ENCODE results near the gene SH2B3.
"Not testable (repeated sequence)": the region's sequence is repeated elsewhere in the genome, so short reads cannot be mapped to it uniquely, and the experiment has no call there.

SH2B3 gene

DNA sequence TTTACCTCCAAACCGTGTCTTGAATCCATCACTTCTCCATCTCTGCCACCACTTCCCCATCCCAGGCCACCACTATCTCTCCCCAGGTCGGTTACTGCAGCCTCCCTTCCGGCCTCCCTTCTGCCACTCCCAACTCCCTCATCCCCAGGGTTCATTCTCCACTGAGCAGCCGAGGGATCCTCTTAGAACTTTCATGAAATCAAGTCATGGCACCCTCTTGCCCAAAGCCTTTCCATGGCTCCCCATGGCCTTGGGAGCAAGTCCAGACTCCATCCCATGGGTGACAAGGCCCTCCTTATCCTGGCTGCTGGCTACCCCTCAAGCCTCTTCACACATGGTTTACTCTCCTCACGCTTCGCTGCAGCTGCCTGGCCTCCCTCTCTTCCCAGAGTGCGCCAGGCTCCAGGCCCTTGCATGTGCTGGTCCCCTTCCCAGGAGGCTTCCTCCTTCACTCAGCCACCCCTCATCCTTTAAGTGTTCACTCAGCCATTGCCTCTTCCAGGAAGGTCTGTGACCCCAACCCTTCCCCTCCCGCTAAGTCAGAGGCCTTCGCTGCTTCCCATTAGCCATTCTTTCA is 17.9 kb upstream of the SH2B3 start:
- no peaks in the 10 kb centered on the region for H3K4me1 ChIP-seq (ENCODE audit: control insufficient read depth, insufficient read depth, low read length)
- no peak overlapping the region for H3K4me3 ChIP-seq (ENCODE audit: low read length in 2 of 2)
- no peak overlapping the region for H3K9ac ChIP-seq (ENCODE audit: low read length in 2 of 2)
- no peak overlapping the region for H3K27ac ChIP-seq (ENCODE audit: low read length)
- H3K27me3 ChIP-seq (ENCODE audit: control insufficient read depth in 1 of 2, insufficient read depth in 2 of 2, low read length in 2 of 2), result no peaks in the 10 kb centered on the region
- no peaks in the 10 kb centered on the region for H3K9me3 ChIP-seq (ENCODE audit: control insufficient read depth in 2 of 2, low read length in 2 of 2)
- H3K36me3 ChIP-seq (ENCODE audit: control insufficient read depth in 2 of 2, insufficient read depth in 2 of 2, low read length in 2 of 2), result no peaks in the 10 kb centered on the region

DNA sequence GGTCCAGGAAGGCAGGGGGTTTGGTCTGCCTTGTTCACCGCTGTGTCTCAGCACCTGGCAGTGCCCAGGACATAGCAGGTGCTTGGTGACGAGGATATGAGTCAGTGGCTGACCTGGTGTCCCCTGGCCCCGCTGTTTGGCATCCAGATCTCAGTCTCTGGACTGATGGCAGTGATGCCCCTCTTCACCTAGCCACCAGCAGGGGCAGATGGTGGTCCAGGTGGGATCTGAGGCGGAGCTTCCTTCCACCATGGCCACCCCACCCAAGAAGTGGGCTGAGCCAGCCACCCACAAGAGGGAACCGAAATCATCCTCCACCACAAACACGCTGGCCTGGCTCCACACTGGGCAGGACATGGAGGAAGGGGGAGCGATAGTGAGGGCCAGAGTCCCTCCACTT is 16.1 kb upstream of the SH2B3 start:
- H3K27ac ChIP-seq (ENCODE audit: low read length), result no peak overlapping the region
- no peak overlapping the region for H3K9ac ChIP-seq (ENCODE audit: low read length in 2 of 2)
- no peaks in the 10 kb centered on the region for H3K27me3 ChIP-seq (ENCODE audit: control insufficient read depth in 1 of 2, insufficient read depth in 2 of 2, low read length in 2 of 2)
- H3K9me3 ChIP-seq (ENCODE audit: control insufficient read depth in 2 of 2, low read length in 2 of 2), result no peaks in the 10 kb centered on the region
- no peaks in the 10 kb centered on the region for H3K36me3 ChIP-seq (ENCODE audit: control insufficient read depth in 2 of 2, insufficient read depth in 2 of 2, low read length in 2 of 2)
- H3K4me3 ChIP-seq (ENCODE audit: low read length in 2 of 2), result no peak overlapping the region
- no peaks in the 10 kb centered on the region for H3K4me1 ChIP-seq (ENCODE audit: control insufficient read depth, insufficient read depth, low read length)

DNA sequence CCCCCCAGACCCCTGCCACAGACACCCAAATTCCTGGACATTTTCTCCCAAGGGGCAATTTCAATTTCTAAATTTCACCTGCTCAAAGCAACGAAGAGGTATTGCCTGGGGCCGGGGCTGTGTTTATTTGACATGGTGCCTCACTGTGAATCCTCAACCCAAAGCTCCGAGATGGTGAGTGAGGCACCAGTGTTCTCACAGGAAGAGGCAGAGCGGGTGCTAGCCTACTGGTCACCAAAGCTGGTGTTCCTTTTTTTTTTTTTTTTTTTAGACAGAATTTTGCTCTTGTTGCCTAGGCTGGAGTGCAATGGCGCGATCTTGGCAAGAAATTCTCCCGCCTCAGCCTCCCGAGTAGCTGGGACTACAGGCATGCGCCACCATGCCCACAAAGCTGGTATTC is 14.8 kb upstream of the SH2B3 start:
- no peaks in the 10 kb centered on the region for H3K9me3 ChIP-seq (ENCODE audit: control insufficient read depth in 2 of 2, low read length in 2 of 2)
- H3K4me1 ChIP-seq (ENCODE audit: control insufficient read depth, insufficient read depth, low read length), result no peaks in the 10 kb centered on the region

DNA sequence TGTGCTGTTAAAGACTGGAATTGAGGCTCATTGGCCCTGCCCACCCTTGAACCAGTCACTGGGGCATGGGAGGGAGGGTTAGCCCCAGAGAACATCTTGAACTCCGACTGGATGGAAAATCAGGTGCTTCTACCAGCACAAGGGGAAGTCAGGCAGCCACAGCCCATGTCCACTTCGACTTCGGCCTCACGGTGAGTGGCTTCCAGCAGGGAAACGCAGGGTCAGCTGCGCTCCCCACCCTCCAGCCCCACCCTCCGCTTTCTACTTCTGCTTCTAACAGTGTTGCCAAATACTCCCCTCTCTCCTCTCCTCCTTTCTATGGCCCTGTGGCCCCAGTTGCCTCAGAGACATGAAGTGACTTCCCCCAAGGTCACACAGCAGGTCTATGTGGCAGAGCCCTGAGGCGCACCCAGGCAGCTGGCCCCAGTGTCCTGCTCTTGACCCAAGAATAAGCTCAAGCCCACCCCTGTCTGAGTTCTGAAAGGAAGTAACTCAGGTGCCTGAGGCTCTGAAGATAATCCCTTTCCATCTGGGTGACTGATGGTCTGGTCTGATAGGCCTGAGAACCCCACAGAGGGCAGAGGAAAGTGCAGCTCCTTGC is 11.9 kb upstream of the SH2B3 start:
- Histone ChIP-seq H3K27ac (ENCODE audit: low read length) (no peak overlapping the region), H3K9me3 (ENCODE audit: control insufficient read depth in 2 of 2, low read length in 2 of 2) (no peaks in the 10 kb centered on the region), H3K4me3 (ENCODE audit: low read length in 2 of 2) (no peak overlapping the region), H3K9ac (ENCODE audit: low read length in 2 of 2) (no peak overlapping the region), H3K36me3 (ENCODE audit: control insufficient read depth in 2 of 2, insufficient read depth in 2 of 2, low read length in 2 of 2) (no peaks in the 10 kb centered on the region), H3K4me1 (ENCODE audit: control insufficient read depth, insufficient read depth, low read length) (peaks cover 3% of the 10 kb centered on the region), H3K27me3 (ENCODE audit: control insufficient read depth in 1 of 2, insufficient read depth in 2 of 2, low read length in 2 of 2) (no peaks in the 10 kb centered on the region)

More for the DNA sequence above, 14.8 kb upstream of the SH2B3 start:
- Histone ChIP-seq H3K27ac (ENCODE audit: low read length) (no peak overlapping the region), H3K27me3 (ENCODE audit: control insufficient read depth in 1 of 2, insufficient read depth in 2 of 2, low read length in 2 of 2) (no peaks in the 10 kb centered on the region), H3K36me3 (ENCODE audit: control insufficient read depth in 2 of 2, insufficient read depth in 2 of 2, low read length in 2 of 2) (no peaks in the 10 kb centered on the region), H3K4me3 (ENCODE audit: low read length in 2 of 2) (no peak overlapping the region), H3K9ac (ENCODE audit: low read length in 2 of 2) (no peak overlapping the region)

DNA sequence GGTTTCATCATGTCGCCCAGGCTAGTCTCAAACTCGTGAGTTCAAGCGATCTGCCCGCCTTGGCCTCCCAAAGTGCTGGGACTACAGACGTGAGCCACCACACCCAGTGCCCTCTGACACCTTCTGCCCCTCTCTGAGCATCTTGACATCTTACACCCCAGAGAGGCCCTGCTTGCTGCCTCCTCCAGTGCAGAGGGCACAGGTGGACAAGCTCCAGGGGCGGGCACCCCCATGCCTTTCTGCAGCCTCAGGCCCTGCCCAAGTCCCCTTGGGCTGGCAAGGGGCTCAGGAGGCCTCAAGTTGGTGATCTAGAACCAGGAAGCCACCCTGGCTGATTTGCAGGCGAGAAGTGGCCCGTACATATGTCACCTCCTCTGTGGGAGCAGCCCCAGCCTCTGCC is 11.2 kb upstream of the SH2B3 start:
- Histone ChIP-seq H3K36me3 (ENCODE audit: control insufficient read depth in 2 of 2, insufficient read depth in 2 of 2, low read length in 2 of 2) (no peaks in the 10 kb centered on the region), H3K4me3 (ENCODE audit: low read length in 2 of 2) (no peak overlapping the region), H3K9me3 (ENCODE audit: control insufficient read depth in 2 of 2, low read length in 2 of 2) (no peaks in the 10 kb centered on the region), H3K9ac (ENCODE audit: low read length in 2 of 2) (no peak overlapping the region), H3K4me1 (ENCODE audit: control insufficient read depth, insufficient read depth, low read length) (peaks cover 3% of the 10 kb centered on the region), H3K27ac (ENCODE audit: low read length) (no peak overlapping the region), H3K27me3 (ENCODE audit: control insufficient read depth in 1 of 2, insufficient read depth in 2 of 2, low read length in 2 of 2) (no peaks in the 10 kb centered on the region)

DNA sequence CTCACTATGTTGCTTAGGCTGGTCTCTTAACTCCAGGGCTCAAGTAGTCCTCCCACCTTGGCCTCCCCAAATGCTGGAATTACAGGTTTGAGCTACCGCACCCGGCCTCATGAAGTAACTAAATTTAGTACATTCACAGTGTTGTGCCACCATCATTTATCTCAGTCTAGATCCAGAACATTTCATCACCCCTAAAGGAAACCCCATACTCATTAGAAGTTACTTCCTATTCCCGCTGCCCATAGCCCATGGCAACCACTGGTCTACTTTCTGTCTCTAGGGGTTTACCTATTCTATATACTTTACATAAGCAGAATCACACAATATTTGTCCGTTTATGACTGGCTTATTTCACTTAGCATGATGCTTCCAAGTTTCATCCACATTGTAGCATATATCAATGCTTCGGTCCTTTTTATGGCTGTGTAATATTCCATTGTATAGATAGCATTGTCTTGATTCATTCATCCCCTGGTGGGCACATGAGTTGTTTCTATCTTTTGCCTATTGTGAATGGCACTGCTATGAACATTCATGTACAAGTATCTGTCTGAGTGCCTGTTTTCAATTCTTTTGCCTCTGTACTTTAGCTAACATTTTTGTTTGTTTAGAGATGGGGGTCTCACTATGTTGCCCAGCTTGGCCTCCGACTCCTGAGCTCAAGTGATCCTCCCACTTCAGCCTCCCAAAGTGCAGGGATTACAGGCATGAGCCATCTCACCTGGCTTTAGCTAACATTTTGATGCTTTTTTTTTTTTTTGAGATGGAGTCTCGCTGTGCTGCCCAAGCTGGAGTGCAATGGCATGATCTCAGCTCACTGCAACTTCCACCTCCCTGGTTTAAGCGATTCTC is 10.2 kb upstream of the SH2B3 start:
- Histone ChIP-seq H3K27ac (ENCODE audit: low read length) (no peak overlapping the region), H3K9me3 (ENCODE audit: control insufficient read depth in 2 of 2, low read length in 2 of 2) (no peaks in the 10 kb centered on the region), H3K36me3 (ENCODE audit: control insufficient read depth in 2 of 2, insufficient read depth in 2 of 2, low read length in 2 of 2) (no peaks in the 10 kb centered on the region), H3K27me3 (ENCODE audit: control insufficient read depth in 1 of 2, insufficient read depth in 2 of 2, low read length in 2 of 2) (no peaks in the 10 kb centered on the region), H3K4me3 (ENCODE audit: low read length in 2 of 2) (no peak overlapping the region), H3K4me1 (ENCODE audit: control insufficient read depth, insufficient read depth, low read length) (peaks cover 3% of the 10 kb centered on the region), H3K9ac (ENCODE audit: low read length in 2 of 2) (no peak overlapping the region)

DNA sequence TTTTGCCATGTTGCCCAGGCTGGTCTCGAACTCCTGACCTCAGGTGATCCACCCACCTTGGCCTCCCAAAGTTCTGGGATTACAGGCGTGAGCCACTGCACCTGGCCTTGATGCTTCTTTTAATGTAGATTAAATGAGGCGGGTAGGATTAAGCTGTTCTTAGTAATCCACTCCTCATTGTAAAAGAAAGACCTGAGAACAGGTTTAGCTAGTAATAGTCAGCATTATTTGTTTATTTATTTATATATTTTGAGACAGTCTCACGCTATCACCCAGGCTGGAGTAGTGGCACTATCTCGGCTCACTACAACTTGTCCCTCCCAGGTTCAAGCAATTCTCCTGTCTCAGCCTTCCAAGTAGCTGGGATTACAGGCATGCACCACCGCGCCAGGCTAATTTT is 9.5 kb upstream of the SH2B3 start:
- not testable (repeated sequence) for H3K9me3 ChIP-seq (ENCODE audit: control insufficient read depth in 2 of 2, low read length in 2 of 2); H3K4me1 ChIP-seq (ENCODE audit: control insufficient read depth, insufficient read depth, low read length); H3K27me3 ChIP-seq (ENCODE audit: control insufficient read depth in 1 of 2, insufficient read depth in 2 of 2, low read length in 2 of 2); H3K4me3 ChIP-seq (ENCODE audit: low read length in 2 of 2); H3K36me3 ChIP-seq (ENCODE audit: control insufficient read depth in 2 of 2, insufficient read depth in 2 of 2, low read length in 2 of 2); H3K27ac ChIP-seq (ENCODE audit: low read length)
- H3K9ac ChIP-seq (ENCODE audit: low read length in 2 of 2), result peak overlapping the region in 1 of 2 donors; percentile 42

DNA sequence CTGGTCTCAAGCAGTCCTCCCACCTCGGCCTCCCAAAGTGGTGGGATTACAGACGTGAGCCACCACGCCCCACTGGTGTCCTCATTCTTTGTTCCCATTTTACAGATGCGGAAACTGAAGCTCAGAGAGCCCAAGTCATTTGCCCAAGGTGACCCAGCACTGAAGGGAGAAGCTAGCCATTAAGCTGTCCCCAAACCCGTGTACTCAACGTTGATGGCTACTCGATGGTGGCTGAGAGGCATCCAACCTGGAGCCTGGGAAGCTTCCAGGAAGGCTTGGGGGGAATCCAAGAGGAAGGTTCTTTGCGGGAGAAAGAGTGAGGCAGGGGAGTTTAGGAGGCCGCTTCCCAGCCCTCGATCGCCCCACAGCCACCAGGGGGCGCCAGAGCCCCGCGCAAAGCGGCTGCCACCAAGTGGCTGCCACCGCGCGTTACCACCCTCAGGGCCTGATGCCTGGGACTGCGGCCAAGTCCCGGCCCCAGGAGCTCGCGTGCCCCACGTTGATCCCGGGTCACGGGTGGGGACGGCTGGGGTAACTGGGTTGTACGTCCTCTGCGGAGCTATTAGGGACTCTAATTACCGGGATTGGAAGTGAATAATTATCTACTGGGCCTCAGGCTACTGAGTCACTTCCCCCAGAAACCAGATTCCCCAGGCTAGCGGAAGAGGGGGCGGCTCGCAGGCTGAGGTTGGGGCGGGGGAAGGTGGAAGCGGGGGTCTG is 8.8 kb upstream of the SH2B3 start:
- no peaks in the 10 kb centered on the region for H3K9me3 ChIP-seq (ENCODE audit: control insufficient read depth in 2 of 2, low read length in 2 of 2)
- no peaks in the 10 kb centered on the region for H3K27me3 ChIP-seq (ENCODE audit: control insufficient read depth in 1 of 2, insufficient read depth in 2 of 2, low read length in 2 of 2)
- H3K9ac ChIP-seq (ENCODE audit: low read length in 2 of 2), result peak overlapping the region; percentile 42 to 55
- H3K4me1 ChIP-seq (ENCODE audit: control insufficient read depth, insufficient read depth, low read length), result peaks cover 3% of the 10 kb centered on the region
- H3K4me3 ChIP-seq (ENCODE audit: low read length in 2 of 2), result peak overlapping the region; percentile 35 to 60
- H3K36me3 ChIP-seq (ENCODE audit: control insufficient read depth in 2 of 2, insufficient read depth in 2 of 2, low read length in 2 of 2), result no peaks in the 10 kb centered on the region
- H3K27ac ChIP-seq (ENCODE audit: low read length), result no peak overlapping the region

DNA sequence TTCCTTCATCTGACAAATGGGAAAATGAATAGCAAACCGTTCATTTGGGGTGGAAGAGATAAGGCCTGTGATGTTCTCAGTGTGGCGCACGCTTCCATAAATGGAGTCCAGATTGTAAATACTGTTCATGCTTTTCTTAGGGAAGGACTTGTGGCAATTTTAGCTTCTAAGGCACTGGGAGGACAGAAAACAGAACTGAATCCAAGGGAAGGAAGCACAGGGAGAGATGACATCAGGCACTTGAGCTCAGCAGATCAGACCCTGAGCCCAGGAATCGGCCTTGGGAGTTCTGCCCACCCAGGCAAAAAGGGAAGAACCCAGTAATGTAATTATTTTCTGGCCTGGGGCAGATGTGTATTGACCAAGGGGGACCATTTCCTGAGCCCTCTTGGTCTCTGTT is 7.2 kb upstream of the SH2B3 start:
- peaks cover 9% of the 10 kb centered on the region for H3K4me1 ChIP-seq (ENCODE audit: control insufficient read depth, insufficient read depth, low read length)
- peak overlapping the region; percentile 53 for H3K27ac ChIP-seq (ENCODE audit: low read length)
- no peaks in the 10 kb centered on the region for H3K36me3 ChIP-seq (ENCODE audit: control insufficient read depth in 2 of 2, insufficient read depth in 2 of 2, low read length in 2 of 2)
- H3K9me3 ChIP-seq (ENCODE audit: control insufficient read depth in 2 of 2, low read length in 2 of 2), result no peaks in the 10 kb centered on the region
- H3K4me3 ChIP-seq (ENCODE audit: low read length in 2 of 2), result no peak overlapping the region
- peak overlapping the region in 1 of 2 donors; percentile 5 for H3K9ac ChIP-seq (ENCODE audit: low read length in 2 of 2)
- H3K27me3 ChIP-seq (ENCODE audit: control insufficient read depth in 1 of 2, insufficient read depth in 2 of 2, low read length in 2 of 2), result no peaks in the 10 kb centered on the region

DNA sequence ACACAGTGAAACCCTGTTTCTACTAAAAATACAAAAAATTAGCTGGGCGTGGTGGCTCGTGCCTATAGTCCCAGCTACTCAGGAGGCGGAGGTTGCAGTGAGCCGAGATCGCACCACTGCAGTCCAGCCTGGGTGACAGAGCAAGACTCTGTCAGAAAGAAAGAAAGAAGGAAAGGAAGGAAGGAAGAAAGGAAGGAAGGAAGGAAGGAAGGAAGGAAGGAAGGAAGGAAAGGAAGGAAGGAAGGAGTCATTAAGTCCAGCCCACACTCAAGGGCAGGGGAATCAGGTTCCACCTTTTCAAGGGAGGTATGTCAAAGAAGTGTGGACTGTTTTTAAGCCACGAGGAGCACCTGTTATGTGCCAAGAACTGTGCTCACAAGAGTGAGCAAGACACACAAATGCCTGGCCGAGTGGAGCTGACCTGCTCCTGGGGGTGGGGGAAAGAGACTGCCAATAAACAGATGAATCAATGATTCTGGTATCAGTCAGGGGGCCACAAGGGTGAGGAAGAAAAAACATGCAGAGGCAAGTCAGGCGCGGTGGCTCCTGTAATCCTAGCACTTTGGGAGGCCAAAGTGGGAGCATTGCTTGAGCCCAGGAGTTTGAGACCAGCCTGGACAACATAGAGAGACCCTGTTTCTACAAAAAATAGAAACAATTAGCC is 5.8 kb upstream of the SH2B3 start:
- not testable (repeated sequence) for H3K9ac ChIP-seq (ENCODE audit: low read length in 2 of 2); H3K27ac ChIP-seq (ENCODE audit: low read length); H3K36me3 ChIP-seq (ENCODE audit: control insufficient read depth in 2 of 2, insufficient read depth in 2 of 2, low read length in 2 of 2); H3K9me3 ChIP-seq (ENCODE audit: control insufficient read depth in 2 of 2, low read length in 2 of 2); H3K4me3 ChIP-seq (ENCODE audit: low read length in 2 of 2); H3K27me3 ChIP-seq (ENCODE audit: control insufficient read depth in 1 of 2, insufficient read depth in 2 of 2, low read length in 2 of 2)
- H3K4me1 ChIP-seq (ENCODE audit: control insufficient read depth, insufficient read depth, low read length), result peaks cover 17% of the 10 kb centered on the region
